HG02642 (cell line): Measurements from ENCODE around the gene DEFB121.
"Not testable (repeated sequence)": the region's sequence is repeated elsewhere in the genome, so short reads cannot be mapped to it uniquely, and the experiment has no call there.

Source experiments
- ATAC-seq: cut with Tn5 transposase; IDR thresholded peaks from one replicate; pipeline ENCODE4 v1.9.1; 2021; ENCODE audit warnings: mild to moderate bottlenecking; ENCODE audit not compliant: unreplicated experiment, poor library complexity

DEFB121 gene

GRCh38 chr20:31364272-31364671 is 41.7 kb downstream of the DEFB121 start:
- ATAC-seq: not testable (repeated sequence)

- ATAC-seq: no peak
Observed at GRCh38 chr20:31363295-31363694, 42.7 kb downstream of the DEFB121 start.

GRCh38 chr20:31355981-31356380 is 50.0 kb downstream of the DEFB121 start:
- ATAC-seq: no peak
